NCI-H226 (cell line): ENCODE data around the gene MCC.
"Not testable (repeated sequence)": the region's sequence is repeated elsewhere in the genome, so short reads cannot be mapped to it uniquely, and the experiment has no call there.

Experiments
- DNase-seq: peaks from one replicate; pipeline ENCODE4 v3.0.0-alpha.2; 2015

The MCC gene

GRCh38 chr5:113489299-113489698 is 1.0 kb upstream of the MCC start:
- peak; percentile 97 for DNase-seq

- DNase-seq = no peak
Measured at GRCh38 chr5:113488645-113489184, 462 bp upstream of the MCC start.

- DNase-seq = no peak
Measured at GRCh38 chr5:113487416-113487780, 855 bp downstream of the MCC start.

- DNase-seq = no peak
Measured at GRCh38 chr5:113480243-113480642, 8.0 kb downstream of the MCC start.

- DNase-seq = no peak
Measured at GRCh38 chr5:113478691-113479090, 9.6 kb downstream of the MCC start.

GRCh38 chr5:113474100-113474728 is 14.0 kb downstream of the MCC start:
- peak; percentile 61 for DNase-seq

GRCh38 chr5:113463032-113463431 is 25.2 kb downstream of the MCC start:
- DNase-seq = no peak

- DNase-seq = not testable (repeated sequence)
Measured at GRCh38 chr5:113457106-113457505, 31.1 kb downstream of the MCC start.

GRCh38 chr5:113452941-113453340 is 35.3 kb downstream of the MCC start:
- no peak for DNase-seq

- DNase-seq = no peak
Measured at GRCh38 chr5:113451797-113452196, 36.5 kb downstream of the MCC start.

- peak; percentile 22 for DNase-seq
Measured at GRCh38 chr5:113450929-113451328, 37.3 kb downstream of the MCC start.

- no peak for DNase-seq
Measured at GRCh38 chr5:113450462-113450861, 37.8 kb downstream of the MCC start.

GRCh38 chr5:113448252-113448651 is 40.0 kb downstream of the MCC start:
- DNase-seq = no peak

GRCh38 chr5:113447498-113448050 is 40.7 kb downstream of the MCC start:
- DNase-seq = no peak

- DNase-seq = no peak
Measured at GRCh38 chr5:113446358-113446927, 41.8 kb downstream of the MCC start.

- DNase-seq = no peak
Measured at GRCh38 chr5:113437111-113437510, 51.1 kb downstream of the MCC start.

GRCh38 chr5:113435575-113435974 is 52.7 kb downstream of the MCC start:
- no peak for DNase-seq

- no peak for DNase-seq
Measured at GRCh38 chr5:113434889-113435288, 53.4 kb downstream of the MCC start, which contains the start of gene TSSK1B. Gene TSSK1B (minus strand): TSS chr5:113434989. CDS start chr5:113434839, 150 bp downstream.

GRCh38 chr5:113433862-113434612 is 54.2 kb downstream of the MCC start:
- no peak for DNase-seq

GRCh38 chr5:113433071-113433470 is 55.2 kb downstream of the MCC start:
- DNase-seq = no peak

- no peak for DNase-seq
Measured at GRCh38 chr5:113427871-113428574, 60.2 kb downstream of the MCC start.

- no peak for DNase-seq
Measured at GRCh38 chr5:113425909-113426308, 62.3 kb downstream of the MCC start.

GRCh38 chr5:113421693-113422092 is 66.6 kb downstream of the MCC start:
- no peak for DNase-seq
